ENCODE results near the gene ABCA13.

- TF ChIP-seq EZH2 (IDR thresholded peaks at IDR 0.05; ENCODE audit: low read length, unreplicated experiment) (no peak), CTCF (conservative IDR thresholded peaks at IDR 0.05; ENCODE audit: low read depth, low read length) (no peak), EZH2phosphoT487 (IDR thresholded peaks at IDR 0.05; ENCODE audit: borderline replicate concordance, low read length) (no peak)
Measured at GRCh38 chr7:48126037-48126436, 45.2 kb upstream of the ABCA13 start.

Measured in PC-3 (cell line).